HG02840 (cell line): Measurements from ENCODE around the gene FAM76B.

Experiments used
- ATAC-seq: cut with Tn5 transposase; IDR thresholded peaks from one replicate; pipeline ENCODE4 v1.9.1; 2021; ENCODE audit warnings: mild to moderate bottlenecking, moderate library complexity, moderate number of reproducible peaks; ENCODE audit not compliant: unreplicated experiment, low FRiP score

Gene FAM76B

GRCh38 chr11:95792700-95793099, 3.1 kb upstream of the FAM76B start:
- ATAC-seq, result no peak

GRCh38 chr11:95792200-95792599, 2.6 kb upstream of the FAM76B start:
- ATAC-seq, result no peak

- no peak for ATAC-seq
These were observed 2.1 kb upstream of the FAM76B start for GRCh38 chr11:95791709-95792033.

GRCh38 chr11:95790933-95791708, 1.5 kb upstream of the FAM76B start:
- no peak for ATAC-seq

- ATAC-seq, result peak; percentile 68
These were observed 746 bp upstream of the FAM76B start, which contains the start of gene CEP57 for GRCh38 chr11:95790123-95790932. TSS of gene CEP57 (plus strand) at chr11:95790498. CDS start at chr11:95790699, 201 bp downstream.

GRCh38 chr11:95788921-95789505, 569 bp downstream of the FAM76B start:
- ATAC-seq, result no peak

- no peak for ATAC-seq
These were observed 9.0 kb downstream of the FAM76B start for GRCh38 chr11:95780544-95780943.

- ATAC-seq, result no peak
These were observed 10.9 kb downstream of the FAM76B start for GRCh38 chr11:95778699-95779098.

- ATAC-seq, result no peak
These were observed 12.7 kb downstream of the FAM76B start for GRCh38 chr11:95776859-95777258.

- no peak for ATAC-seq
These were observed 21.1 kb downstream of the FAM76B start for GRCh38 chr11:95768521-95768920.

- no peak for ATAC-seq
These were observed 22.1 kb downstream of the FAM76B start for GRCh38 chr11:95767498-95767897.

- no peak for ATAC-seq
These were observed 22.9 kb downstream of the FAM76B start for GRCh38 chr11:95766701-95767100.

- ATAC-seq, result no peak
These were observed 25.2 kb downstream of the FAM76B start for GRCh38 chr11:95764267-95764898.

- no peak for ATAC-seq
These were observed 27.0 kb downstream of the FAM76B start for GRCh38 chr11:95762534-95762933.

- no peak for ATAC-seq
These were observed 28.6 kb downstream of the FAM76B start for GRCh38 chr11:95760941-95761340.

GRCh38 chr11:95751515-95751914, 38.1 kb downstream of the FAM76B start:
- no peak for ATAC-seq

GRCh38 chr11:95750101-95750500, 39.5 kb downstream of the FAM76B start:
- ATAC-seq, result no peak

GRCh38 chr11:95739108-95739938, 50.3 kb downstream of the FAM76B start:
- ATAC-seq, result no peak

- no peak for ATAC-seq
These were observed 52.8 kb downstream of the FAM76B start for GRCh38 chr11:95736809-95737208.

GRCh38 chr11:95736355-95736754, 53.2 kb downstream of the FAM76B start:
- ATAC-seq, result no peak
